Activated gamma-delta T cell treated with anti-CD3 and anti-CD28 coated beads, Interleukin-2, amount 50 U/mL, for 16 hours (primary cell): Measurements from ENCODE around the gene FAM133A.

Source experiments
- DNase-seq: peaks from one replicate; pipeline ENCODE4 v3.0.0-alpha.2; 2020; ENCODE audit warnings: low read depth

Gene FAM133A

GRCh38 chrX:93673869-93674271, at the start of gene FAM133A:
TSS of gene FAM133A (plus strand) at chrX:93674206. CDS start at chrX:93709420, 35,214 bp downstream.
- DNase-seq = no peak

DNA sequence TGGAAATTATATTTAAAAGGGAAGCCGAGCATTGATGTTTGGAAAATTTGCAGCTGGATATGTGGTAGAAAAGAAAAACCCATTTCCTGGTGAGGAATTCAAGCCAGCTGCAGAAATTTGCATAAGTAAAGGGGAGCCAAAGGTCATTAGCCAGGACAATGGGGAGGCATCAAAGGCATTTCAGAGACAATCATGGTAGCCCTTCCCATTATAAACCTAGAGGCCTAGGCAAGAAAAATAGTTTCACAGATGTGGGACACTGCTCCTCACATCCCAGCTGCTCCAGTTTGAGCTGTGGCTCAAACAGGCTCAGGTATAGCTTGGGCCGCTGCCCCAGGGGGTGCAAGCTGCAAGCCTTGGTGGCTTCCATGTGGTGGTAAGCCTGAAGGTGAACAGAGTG, 36.4 kb upstream of the FAM133A start:
- DNase-seq = no peak

DNA sequence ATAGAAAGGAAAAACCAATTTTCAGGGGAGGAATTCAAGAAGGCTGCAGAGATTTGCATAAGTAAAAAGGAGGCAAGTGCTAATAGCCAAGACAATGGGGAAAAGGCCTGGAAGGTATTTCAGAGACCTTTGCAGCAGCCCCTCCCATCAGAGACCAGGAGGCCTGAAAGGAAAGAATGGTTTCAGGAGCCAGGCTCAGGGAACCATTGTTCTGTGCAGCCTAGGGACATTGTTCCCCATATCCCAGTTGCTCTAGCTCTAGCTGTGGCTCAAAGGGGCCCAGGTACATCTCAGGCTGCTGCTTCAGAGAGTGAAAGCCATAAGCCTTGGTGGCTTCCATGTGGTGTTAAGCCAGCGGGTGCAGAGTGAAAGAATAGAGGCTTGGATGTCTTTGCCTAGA, 24.6 kb upstream of the FAM133A start:
- DNase-seq = no peak

DNA sequence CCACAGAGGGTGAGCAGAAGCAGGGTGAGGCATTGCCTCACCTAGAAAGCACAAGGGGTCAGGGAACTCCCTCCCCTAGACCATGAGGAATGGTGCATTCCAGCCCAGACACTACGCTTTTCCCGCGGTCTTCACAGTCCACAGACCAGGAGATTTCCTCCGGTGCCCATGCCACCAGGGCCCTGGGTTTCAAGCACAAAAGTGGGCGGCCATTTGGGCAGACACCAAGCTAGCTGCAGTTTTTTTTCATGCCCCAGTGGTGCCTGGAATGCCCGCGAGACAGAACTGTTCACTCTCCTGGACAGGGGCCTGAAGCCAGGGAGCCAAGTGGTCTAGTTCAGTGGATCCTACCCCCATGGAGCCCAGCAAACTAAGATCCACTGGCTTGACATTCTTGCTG, 13.4 kb upstream of the FAM133A start:
- DNase-seq = no peak

GRCh38 chrX:93673056-93673868, 744 bp upstream of the FAM133A start, which contains the start of gene NAP1L3:
TSS of gene NAP1L3 (minus strand) at chrX:93673578. CDS start at chrX:93673304, 274 bp downstream.
- DNase-seq = peak; percentile 31

GRCh38 chrX:93695981-93696380, 22.0 kb downstream of the FAM133A start:
- no peak for DNase-seq

DNA sequence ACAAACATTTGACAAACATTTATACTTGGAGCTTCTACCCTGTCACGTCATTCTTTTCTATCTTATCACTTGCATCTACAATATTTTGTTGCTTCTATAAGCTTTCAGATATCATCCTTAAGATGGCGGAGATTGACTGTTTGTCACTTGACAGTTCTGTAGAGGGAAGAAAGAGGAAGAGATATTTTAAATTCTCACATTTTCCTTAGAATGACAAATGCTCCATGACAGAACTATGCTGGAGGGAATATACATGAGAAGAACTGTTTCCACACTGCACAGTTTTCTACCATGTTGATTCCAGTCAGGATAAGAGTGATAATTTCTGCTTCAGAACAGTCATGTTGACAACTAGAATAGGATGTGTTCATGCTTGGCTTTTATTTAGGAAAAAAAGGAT, 29.7 kb downstream of the FAM133A start:
- DNase-seq = no peak

DNA sequence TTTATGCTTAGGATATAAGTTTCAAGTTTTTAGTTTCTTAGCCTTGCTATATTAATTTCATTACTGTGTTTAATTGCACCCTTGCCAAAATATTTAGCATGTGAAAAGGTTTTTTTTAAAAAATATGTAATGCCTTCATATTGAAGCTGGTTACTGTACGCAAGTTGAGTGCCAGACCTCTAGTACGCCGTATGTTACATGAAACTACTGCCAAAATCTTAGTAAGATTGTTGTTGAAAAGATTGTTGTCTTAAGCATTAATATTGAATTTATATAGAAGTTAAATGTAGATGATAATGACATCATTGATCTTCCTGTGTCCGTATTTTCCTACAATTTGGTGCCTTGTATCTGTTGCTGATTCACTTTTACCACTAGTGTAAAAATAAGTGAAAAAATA, 37.1 kb downstream of the FAM133A start:
- no peak for DNase-seq

- DNase-seq = no peak
These were observed 67.8 kb downstream of the FAM133A start for GRCh38 chrX:93741811-93742210.

DNA sequence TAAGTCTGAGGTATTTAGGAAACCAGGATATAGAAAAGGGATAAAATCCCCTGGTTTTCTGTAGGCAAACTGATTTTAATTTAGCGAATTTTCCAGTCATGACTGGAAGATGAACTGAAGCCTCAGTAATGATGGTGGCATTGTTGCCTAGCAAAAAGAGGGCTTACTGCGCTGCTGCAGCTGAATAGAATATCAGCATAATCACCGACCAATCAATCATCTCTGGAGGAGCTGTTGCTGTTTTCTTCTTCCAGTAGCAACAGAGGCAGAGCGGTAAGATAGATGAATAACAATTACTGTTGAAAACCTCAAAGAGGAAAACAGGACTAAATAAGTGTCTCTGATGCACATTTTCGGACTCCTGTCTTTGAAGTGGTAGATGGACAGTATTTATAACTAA, 86.2 kb downstream of the FAM133A start:
- no peak for DNase-seq
